Naive B cell (primary cell): Measurements from ENCODE around the gene FGF3. TPM values are rescaled to one million over a fixed set of nuclear protein-coding genes. Genes with fewer than 3 reads are reported as not detected.

ENCODE experiments used
- ATAC-seq, 2 donors: fragments of 150-1000 bp; cut with Tn5 transposase; 2 replicates each; pipeline ENCODE4 v1.10.0; 2021; ENCODE audit warnings: low read depth in 2 of 2, mild to moderate bottlenecking in 2 of 2, moderate library complexity in 2 of 2
- DNase-seq: peaks from one replicate; pipeline ENCODE4 v3.0.0; 2022
- H3K27ac Mint-ChIP-seq, 6 donors: one replicate each; pipeline ENCODE4 v1.8.0; 2020 to 2022; ENCODE audit warnings: mild to moderate bottlenecking in 6 of 6, mixed read lengths in 6 of 6, moderate library complexity in 5 of 6, inconsistent platforms in 2 of 6
- H3K27me3 Mint-ChIP-seq, 3 donors: one replicate each; pipeline ENCODE4 v1.8.0; 2021 to 2022; ENCODE audit warnings: mixed read lengths in 3 of 3, mild to moderate bottlenecking in 1 of 3
- H3K36me3 Mint-ChIP-seq, 2 donors: one replicate each; pipeline ENCODE4 v1.8.0; 2020 to 2022; ENCODE audit warnings: mixed read lengths in 2 of 2, inconsistent platforms in 1 of 2, mild to moderate bottlenecking in 1 of 2
- H3K4me1 Mint-ChIP-seq, 3 donors: one replicate each; pipeline ENCODE4 v1.8.0; 2020 to 2022; ENCODE audit warnings: mixed read lengths in 3 of 3, inconsistent platforms in 1 of 3, mild to moderate bottlenecking in 1 of 3, moderate library complexity in 1 of 3
- H3K4me3 Mint-ChIP-seq, 8 donors: one replicate each; pipeline ENCODE4 v1.8.0; 2020 to 2022; ENCODE audit warnings: mild to moderate bottlenecking in 8 of 8, mixed read lengths in 8 of 8, moderate library complexity in 8 of 8, inconsistent platforms in 2 of 8
- H3K9me3 Mint-ChIP-seq, 7 donors: one replicate each; pipeline ENCODE4 v1.8.0; 2020 to 2022; ENCODE audit warnings: mixed read lengths in 7 of 7, mild to moderate bottlenecking in 5 of 7, inconsistent platforms in 2 of 7, moderate library complexity in 1 of 7
- polyA plus RNA-seq, 6 donors: library from polyadenylated mRNA; unstranded; fragments of 300-500 nt; fragmentation: Illumina TruSeq; gene quantifications; one replicate each; pipeline ENCODE4 v1.2.3, GENCODE V29; 2021; ENCODE audit warnings: low read depth in 6 of 6

Gene FGF3
- polyA plus RNA-seq, 6 donors from 2014 or later: not detected

DNA sequence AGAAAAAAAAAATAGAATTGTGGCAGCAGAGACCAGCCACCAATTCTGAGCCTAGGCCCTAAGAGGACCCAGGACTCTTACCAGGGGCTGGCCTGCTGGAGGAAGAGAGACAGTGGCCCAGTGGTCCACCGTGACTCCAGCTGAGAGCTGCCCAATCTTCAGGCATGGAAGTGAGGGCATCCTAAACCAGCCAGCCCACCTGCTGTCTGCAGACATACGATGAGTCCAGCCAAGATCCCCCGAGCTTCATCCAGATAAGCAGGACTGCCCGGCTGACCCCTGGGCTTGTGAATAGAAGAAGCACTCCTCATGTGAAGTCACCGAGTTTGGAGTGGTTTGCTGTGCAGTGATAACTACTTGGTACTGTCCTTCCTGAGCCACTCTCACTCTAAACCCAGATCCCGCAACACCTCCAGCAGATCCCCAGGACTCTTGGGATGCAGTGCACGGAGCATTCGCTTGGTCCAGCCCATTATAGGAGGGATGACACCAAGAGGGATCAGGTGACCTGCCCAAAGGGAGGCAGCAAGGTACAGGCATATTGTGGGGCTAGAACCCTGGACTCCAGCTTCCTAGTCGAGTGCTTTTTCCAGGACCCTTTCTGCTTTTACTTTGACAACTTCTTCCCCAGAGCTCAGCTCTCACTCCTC, 41.7 kb upstream of the FGF3 start:
- H3K4me3 Mint-ChIP-seq: peak overlapping the region in 1 of 8 donors; percentile 29
- peaks cover 4 to 8% (median 5%) of the 10 kb centered on the region in 3 donors for H3K4me1 Mint-ChIP-seq
- peaks cover 28 to 61% (median 56%) of the 10 kb centered on the region in 3 donors for H3K27me3 Mint-ChIP-seq
- no peak for ATAC-seq
- DNase-seq: no peak
- no peak overlapping the region for H3K27ac Mint-ChIP-seq
- H3K36me3 Mint-ChIP-seq: no peaks in the 10 kb centered on the region
- peaks cover 1 to 21% (median 5%) of the 10 kb centered on the region in 7 donors for H3K9me3 Mint-ChIP-seq

DNA sequence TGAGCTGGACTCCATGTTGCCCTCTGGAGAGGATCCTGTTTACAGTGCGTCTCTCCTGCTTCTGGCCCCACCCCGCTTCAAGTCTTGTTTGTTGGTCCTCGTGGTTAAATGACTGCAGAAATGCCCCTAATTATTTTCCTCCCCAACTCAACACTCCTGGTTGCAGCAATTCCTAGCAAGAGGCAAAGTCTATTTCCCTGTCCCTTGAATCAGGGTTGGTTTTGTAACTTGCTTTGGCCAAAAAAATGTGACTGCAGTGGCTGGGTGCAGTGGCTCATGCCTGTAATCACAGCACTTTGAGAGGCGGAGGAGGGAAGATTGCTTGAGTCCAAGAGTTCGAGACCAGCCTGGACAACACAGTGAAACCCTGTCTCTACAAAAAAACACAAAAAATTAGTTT, 41.0 kb upstream of the FGF3 start:
- H3K4me1 Mint-ChIP-seq: peaks cover 4 to 8% (median 5%) of the 10 kb centered on the region in 3 donors
- H3K36me3 Mint-ChIP-seq: no peaks in the 10 kb centered on the region
- H3K27me3 Mint-ChIP-seq: peaks cover 31 to 58% (median 49%) of the 10 kb centered on the region in 3 donors
- ATAC-seq (no peak), DNase-seq (no peak)
- H3K27ac Mint-ChIP-seq: no peak overlapping the region
- peaks cover 1 to 21% (median 5%) of the 10 kb centered on the region in 7 donors for H3K9me3 Mint-ChIP-seq
- H3K4me3 Mint-ChIP-seq: no peak overlapping the region

DNA sequence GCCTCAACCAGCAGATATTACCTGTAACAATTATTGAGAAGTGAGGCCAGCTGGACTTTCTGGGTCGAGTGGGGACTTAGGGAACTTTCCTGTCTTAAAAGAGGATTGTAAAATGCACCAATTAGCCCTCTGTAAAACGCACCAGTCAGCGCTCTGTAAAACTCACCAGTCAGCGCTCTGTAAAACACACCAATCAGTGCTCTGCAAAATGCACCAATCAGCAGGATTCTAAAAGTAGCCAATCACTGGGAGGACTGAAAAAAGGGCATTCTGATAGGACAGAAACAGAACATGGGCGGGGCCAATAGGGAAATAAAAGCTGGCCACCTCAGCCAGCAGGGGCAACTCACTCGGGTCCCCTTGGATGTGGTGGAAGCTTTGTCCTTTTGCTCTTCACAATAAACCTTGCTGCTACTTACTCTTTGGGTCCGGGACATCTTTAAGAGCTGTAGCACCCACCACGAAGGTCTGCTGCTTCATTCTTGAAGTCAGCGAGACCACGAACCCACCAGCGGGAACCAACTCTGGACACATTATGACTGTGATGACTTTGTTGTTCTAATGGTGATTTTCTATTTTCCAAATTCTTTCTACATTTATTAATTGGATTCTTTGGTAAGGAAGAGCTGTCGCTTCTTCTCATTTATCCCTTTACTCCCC, 40.2 kb upstream of the FGF3 start:
- Mint-ChIP-seq H3K4me1 (peaks cover 4 to 8% (median 5%) of the 10 kb centered on the region in 3 donors), H3K4me3 (no peak overlapping the region), H3K36me3 (no peaks in the 10 kb centered on the region), H3K27ac (no peak overlapping the region), H3K27me3 (peaks cover 35 to 57% (median 41%) of the 10 kb centered on the region in 3 donors), H3K9me3 (peaks cover 1 to 29% (median 5%) of the 10 kb centered on the region in 7 donors)
- ATAC-seq (no peak), DNase-seq (no peak)

DNA sequence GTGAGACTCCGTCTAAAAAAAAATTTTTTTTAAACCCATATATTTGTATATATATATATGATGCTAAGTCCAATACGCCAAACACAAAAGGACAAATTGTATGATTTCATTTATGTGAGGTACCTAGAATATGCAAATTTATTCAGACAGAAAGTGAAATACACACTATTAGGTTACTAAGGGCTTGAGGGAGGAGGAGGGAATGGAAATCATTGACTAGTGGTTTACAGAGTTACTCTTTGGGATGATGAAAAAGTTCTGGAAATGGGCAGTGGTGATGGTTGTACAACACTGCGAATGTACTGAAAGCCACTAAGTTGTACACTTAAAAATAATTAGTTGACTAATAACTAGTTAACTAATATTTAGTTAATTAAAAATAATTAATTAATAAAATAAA, 36.2 kb upstream of the FGF3 start:
- Mint-ChIP-seq H3K36me3 (no peaks in the 10 kb centered on the region), H3K27me3 (peaks cover 22 to 46% (median 32%) of the 10 kb centered on the region in 3 donors), H3K27ac (no peak overlapping the region), H3K4me3 (no peak overlapping the region), H3K4me1 (peaks cover 4 to 8% (median 5%) of the 10 kb centered on the region in 3 donors), H3K9me3 (peaks cover 4 to 50% (median 21%) of the 10 kb centered on the region in 7 donors)
- ATAC-seq (no peak), DNase-seq (no peak)

DNA sequence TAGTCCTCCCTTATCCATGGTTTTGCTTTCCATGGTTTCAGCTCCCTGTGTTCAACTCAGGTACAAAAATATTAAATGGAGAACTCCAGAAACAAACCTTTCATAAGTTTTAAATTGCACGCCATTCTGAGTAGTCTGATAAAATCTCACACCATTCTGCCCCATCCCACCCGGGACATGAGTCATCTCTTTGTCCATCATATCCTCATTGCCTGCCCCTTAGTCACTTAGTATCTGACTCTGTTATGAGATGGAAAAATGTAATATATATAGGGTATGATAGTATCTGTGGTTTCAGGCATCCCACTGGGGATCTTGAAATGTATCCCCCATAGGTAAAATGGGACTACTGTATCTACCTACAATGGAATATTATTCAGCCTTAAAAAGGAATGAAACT, 35.5 kb upstream of the FGF3 start:
- H3K36me3 Mint-ChIP-seq: no peaks in the 10 kb centered on the region
- peaks cover 21 to 48% (median 30%) of the 10 kb centered on the region in 3 donors for H3K27me3 Mint-ChIP-seq
- DNase-seq (no peak), ATAC-seq (no peak)
- peaks cover 4 to 8% (median 5%) of the 10 kb centered on the region in 3 donors for H3K4me1 Mint-ChIP-seq
- peaks cover 4 to 50% (median 21%) of the 10 kb centered on the region in 7 donors for H3K9me3 Mint-ChIP-seq
- no peak overlapping the region for H3K27ac Mint-ChIP-seq
- peak overlapping the region in 1 of 8 donors; percentile 20 for H3K4me3 Mint-ChIP-seq

DNA sequence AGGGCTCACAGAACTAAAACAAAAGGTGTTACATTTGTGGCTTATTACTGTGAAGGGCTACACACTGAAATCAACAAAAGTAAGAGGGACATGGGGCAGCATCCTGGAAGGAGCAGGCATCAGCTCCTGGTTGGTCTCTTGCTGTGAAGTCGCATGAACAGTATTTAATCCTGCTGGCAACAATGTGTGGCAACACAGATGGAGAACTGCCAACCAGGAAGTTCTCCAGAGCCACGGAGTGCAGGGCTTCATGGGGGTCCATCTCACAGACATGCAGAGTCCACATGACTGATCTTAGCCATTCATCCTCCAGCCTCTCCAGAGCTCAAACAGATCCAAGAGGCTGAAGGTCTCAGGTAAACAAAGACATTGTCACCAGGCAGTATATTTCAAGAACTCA, 32.8 kb upstream of the FGF3 start:
- DNase-seq (no peak), ATAC-seq (no peak)
- H3K4me1 Mint-ChIP-seq: peaks cover 0 to under 1% (median 0%) of the 10 kb centered on the region in 3 donors
- H3K4me3 Mint-ChIP-seq: peak overlapping the region in 1 of 8 donors; percentile 60
- peaks cover 3 to 37% (median 14%) of the 10 kb centered on the region in 7 donors for H3K9me3 Mint-ChIP-seq
- no peak overlapping the region for H3K27ac Mint-ChIP-seq
- peaks cover 19 to 41% (median 21%) of the 10 kb centered on the region in 3 donors for H3K27me3 Mint-ChIP-seq
- H3K36me3 Mint-ChIP-seq: peaks cover 0 to 4% of the 10 kb centered on the region in 2 donors

DNA sequence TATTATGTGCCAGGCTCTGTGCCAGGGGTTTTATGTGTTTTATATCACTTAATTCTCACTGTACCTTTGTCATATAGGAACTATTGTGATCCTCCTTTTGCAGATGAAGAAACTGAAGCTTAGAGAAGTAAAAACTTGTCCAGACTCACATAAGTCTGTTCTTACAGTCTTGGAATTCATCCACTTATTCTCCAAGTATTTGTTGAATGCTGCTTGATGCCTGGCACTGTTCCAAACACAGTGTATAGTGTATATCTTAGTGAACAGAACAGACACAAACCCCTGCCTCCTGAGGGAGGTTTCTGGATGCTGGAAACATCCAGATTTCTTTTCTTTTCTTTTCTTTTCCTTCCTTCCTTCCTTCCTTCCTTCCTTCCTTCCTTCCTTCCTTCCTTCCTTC, 29.0 kb upstream of the FGF3 start:
- Mint-ChIP-seq H3K27ac (no peak overlapping the region), H3K9me3 (peaks cover 3 to 20% (median 13%) of the 10 kb centered on the region in 7 donors), H3K4me3 (no peak overlapping the region), H3K36me3 (peaks cover 0 to 4% of the 10 kb centered on the region in 2 donors), H3K4me1 (no peaks in the 10 kb centered on the region), H3K27me3 (peaks cover 11 to 30% (median 21%) of the 10 kb centered on the region in 3 donors)
- no peak for DNase-seq
- ATAC-seq: no peak

DNA sequence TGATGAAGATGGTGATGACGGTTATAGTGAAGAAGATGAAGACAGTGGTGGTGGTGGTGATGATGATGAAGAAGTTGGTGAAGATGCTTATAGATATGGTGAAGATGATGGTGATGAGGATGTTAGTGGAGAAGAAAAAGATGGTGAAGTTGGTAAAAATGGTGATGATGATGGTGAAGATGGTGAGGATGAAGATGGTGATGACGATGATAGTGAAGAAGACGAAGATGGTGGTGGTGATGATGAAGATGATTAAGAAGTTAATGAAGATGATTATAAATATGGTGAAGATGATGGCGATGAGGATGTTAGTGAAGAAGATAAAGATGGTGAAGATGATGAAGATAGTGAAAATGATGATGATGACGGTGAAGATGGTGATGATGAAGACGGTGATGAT, 25.2 kb upstream of the FGF3 start:
- Mint-ChIP-seq H3K9me3 (peaks cover 0 to 10% (median 4%) of the 10 kb centered on the region in 7 donors), H3K4me3 (no peak overlapping the region), H3K36me3 (peaks cover 0 to 4% of the 10 kb centered on the region in 2 donors), H3K27me3 (peaks cover 14 to 18% (median 16%) of the 10 kb centered on the region in 3 donors), H3K4me1 (peaks cover 0 to 5% (median 0%) of the 10 kb centered on the region in 3 donors), H3K27ac (no peak overlapping the region)
- DNase-seq: no peak
- ATAC-seq: no peak

DNA sequence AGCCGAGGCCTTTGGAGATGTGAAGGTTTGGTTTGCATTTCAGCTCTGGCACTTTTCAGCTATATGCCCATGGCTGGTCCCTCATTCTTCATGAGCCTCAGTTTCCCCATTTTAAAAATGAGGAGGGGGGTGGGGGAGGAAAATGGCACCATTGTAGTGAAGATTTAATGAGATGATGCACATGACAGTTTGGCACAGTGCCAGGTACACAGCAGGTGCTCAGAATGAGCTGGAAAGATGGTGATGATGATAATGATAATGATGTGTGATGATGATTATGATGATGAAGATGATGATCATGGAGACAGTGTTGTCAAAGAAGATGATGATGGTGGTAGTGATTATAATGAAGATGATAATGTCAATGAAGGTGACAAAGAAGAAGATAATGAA, 24.3 kb upstream of the FGF3 start:
- H3K4me3 Mint-ChIP-seq: no peak overlapping the region
- peaks cover 0 to 5% (median 0%) of the 10 kb centered on the region in 7 donors for H3K9me3 Mint-ChIP-seq
- no peaks in the 10 kb centered on the region for H3K36me3 Mint-ChIP-seq
- no peak for ATAC-seq
- peaks cover 0 to 5% (median 0%) of the 10 kb centered on the region in 3 donors for H3K4me1 Mint-ChIP-seq
- peaks cover 13 to 16% (median 14%) of the 10 kb centered on the region in 3 donors for H3K27me3 Mint-ChIP-seq
- H3K27ac Mint-ChIP-seq: no peak overlapping the region
- DNase-seq: no peak

DNA sequence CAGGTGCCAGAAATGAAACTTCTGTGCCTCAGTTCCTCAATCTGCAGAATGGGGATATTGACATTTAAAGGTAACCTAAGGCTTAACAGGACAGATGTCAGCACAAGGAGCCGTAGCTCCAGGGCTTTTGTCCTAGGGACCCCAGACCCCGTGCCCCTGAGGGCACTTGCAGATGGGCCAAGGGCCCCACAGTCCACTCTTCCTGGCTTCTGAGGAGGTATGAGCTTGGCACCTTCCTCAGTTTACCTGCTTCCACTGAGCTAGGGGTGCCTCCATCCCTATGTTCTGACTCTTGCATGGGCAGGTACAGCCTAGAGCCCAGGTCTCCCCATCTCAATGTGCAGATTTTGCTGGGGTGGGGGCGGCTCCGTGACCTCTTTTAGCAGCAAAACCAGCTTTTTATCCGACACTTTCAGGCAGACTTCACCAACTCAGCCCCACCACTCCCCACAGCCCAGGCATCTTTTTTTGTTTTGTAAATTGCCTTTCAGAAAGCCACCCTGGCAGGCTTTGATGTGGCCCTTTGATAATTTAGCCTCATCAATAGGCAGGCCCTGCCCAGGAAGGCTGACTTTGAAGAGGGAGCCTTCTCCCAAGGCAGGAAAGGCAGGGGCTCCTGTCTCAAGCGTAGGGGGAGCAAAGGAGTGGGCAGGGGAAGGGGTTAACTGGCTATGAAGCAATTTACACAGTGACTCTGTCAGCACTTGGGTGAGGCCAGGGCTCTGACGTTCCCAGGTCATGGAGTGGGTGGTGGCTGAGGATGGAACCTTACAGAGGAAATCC, 23.7 kb upstream of the FGF3 start:
- DNase-seq (no peak), ATAC-seq (no peak)
- H3K27me3 Mint-ChIP-seq: peaks cover 15 to 19% (median 18%) of the 10 kb centered on the region in 3 donors
- H3K36me3 Mint-ChIP-seq: no peaks in the 10 kb centered on the region
- H3K4me3 Mint-ChIP-seq: no peak overlapping the region
- peaks cover 0 to 5% (median 0%) of the 10 kb centered on the region in 3 donors for H3K4me1 Mint-ChIP-seq
- H3K27ac Mint-ChIP-seq: no peak overlapping the region
- peaks cover 0 to 5% (median 0%) of the 10 kb centered on the region in 7 donors for H3K9me3 Mint-ChIP-seq

DNA sequence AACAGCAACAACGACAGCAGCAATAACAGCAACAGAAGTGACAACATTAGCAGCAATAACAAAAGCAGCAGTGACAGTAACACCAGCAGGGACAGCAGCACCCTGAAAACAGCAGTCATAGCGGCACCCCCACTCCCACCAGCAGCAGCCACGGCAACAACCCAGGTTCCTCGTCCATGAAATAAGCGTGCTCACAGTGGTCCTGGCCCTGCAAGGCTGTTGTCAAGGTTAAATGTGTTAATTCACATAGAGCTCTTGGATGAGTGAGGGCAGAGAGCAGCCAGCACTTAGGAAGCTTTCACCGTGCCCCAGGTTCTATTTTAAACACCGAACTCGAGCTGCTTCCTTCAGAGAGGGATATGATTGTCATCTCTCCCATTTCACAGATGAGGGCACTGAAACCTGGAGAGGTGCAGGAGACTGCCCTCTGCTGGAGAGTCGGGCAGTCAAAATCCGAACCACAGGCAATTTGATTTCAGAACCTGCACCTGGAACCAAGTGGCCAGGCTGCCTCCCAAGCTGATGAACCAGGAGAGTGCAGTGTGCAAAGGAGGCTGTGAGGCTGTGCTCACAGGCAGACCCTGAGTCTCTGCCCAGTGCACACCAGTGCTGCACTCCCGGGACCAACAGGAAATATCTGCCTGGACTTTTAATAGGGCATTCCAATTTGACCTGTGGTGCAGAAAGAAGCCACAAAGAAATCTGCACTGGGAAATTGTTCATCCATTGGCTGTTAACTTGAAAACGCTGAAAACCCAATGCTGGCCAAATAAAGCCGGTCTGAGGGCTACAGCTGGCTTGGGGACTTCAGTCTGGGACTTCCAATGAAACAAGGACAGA, 22.9 kb upstream of the FGF3 start:
- peaks cover 0 to 5% (median 0%) of the 10 kb centered on the region in 3 donors for H3K4me1 Mint-ChIP-seq
- H3K4me3 Mint-ChIP-seq: no peak overlapping the region
- H3K27ac Mint-ChIP-seq: no peak overlapping the region
- no peaks in the 10 kb centered on the region for H3K36me3 Mint-ChIP-seq
- ATAC-seq (no peak), DNase-seq (no peak)
- H3K27me3 Mint-ChIP-seq: peaks cover 14 to 18% (median 15%) of the 10 kb centered on the region in 3 donors
- peaks cover 0 to 5% (median 0%) of the 10 kb centered on the region in 7 donors for H3K9me3 Mint-ChIP-seq

DNA sequence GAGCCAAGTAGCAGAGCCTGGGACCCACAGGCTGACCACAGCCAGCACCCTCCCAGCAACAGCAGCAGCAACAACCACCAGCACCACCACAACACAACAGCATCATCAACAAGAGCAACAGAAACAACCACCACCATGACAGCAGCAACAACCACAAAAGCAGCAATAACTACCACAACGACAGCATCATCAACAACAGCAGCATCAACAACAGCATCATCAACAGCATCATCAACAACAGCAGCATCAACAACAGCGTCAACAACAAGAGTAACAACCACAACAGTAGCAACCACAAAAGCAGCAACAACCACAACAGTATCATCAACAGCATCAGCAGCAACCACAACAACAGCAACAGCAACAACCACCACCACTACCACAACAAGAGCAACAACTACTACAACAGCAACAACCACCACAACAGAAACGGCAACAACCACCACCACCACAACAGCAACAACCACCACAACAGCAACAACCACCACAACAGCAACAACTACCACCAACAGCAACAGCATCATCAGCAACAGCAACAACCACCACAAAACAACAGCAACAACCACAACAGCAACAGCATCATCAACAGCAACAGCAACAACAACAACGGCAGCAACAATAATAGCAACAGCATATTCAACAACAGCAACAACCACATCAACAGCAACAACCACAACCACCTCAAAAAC, 22.1 kb upstream of the FGF3 start:
- Mint-ChIP-seq H3K4me1 (peaks cover 0 to 5% (median 0%) of the 10 kb centered on the region in 3 donors), H3K36me3 (no peaks in the 10 kb centered on the region), H3K27ac (peak overlapping the region in 1 of 6 donors; percentile 30), H3K9me3 (peaks cover 0 to 5% (median 0%) of the 10 kb centered on the region in 7 donors), H3K27me3 (peaks cover 14 to 23% (median 19%) of the 10 kb centered on the region in 3 donors), H3K4me3 (no peak overlapping the region)
- DNase-seq (no peak), ATAC-seq (no peak)
